GM12801 (cell line): ENCODE measurements around the gene MAS1.

Source experiments
- CTCF ChIP-seq: IDR thresholded peaks from one replicate; pipeline ENCODE4 v1.5.1; 2011; ENCODE audit warnings: control low read depth; ENCODE audit not compliant: insufficient read length; ENCODE audit errors: extremely low read depth

MAS1 gene

DNA sequence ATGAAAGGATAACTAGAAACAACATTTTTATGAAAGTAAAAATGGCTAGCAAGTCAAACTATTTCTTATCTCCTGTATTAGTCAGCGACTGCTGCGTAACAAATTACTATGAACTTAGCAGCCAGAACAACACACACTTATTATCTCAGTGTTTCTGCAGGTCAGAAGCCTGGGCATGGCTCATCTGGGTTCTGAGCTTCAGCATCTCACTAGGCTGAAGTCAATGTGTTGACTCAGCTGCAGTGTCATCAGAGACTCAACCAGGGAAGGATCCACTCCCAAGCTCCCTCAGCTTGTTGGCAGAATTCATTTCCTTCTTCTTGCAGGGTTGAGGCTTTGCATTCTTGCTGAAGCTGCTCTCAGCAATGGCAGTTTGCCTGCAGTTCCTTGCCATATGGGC lies 44.8 kb downstream of the MAS1 start:
- no peak for TF ChIP-seq CTCF

DNA sequence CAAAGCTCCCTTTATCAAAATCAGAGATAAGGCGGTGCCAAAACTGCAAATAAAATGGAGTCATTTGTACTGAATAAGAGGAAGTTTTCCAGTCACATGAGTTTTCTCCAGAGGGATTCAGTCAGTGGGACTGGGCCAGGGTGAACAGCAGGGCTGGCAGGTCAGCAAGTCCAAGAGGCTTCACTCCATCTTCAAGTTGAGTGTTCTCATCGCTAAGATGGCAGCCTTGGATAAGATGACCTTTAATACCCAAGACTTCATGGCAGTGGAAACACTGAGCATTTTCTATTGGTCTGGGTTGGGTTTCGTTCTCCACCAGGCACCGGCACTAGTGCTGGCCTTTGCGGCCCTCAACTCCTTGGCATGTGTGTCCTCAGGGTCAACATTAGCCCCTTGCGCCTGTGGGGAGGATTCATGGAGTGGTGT lies 48.8 kb downstream of the MAS1 start:
- TF ChIP-seq CTCF = no peak
